ENCODE data around the gene ENOPH1.

ENOPH1 gene

GRCh38 chr4:82428526-82428968 is 1.8 kb upstream of the ENOPH1 start:
- no peak for DNase-seq (ENCODE audit: low read depth in 2 of 2)

GRCh38 chr4:82428969-82429727 is 1.2 kb upstream of the ENOPH1 start:
- DNase-seq (ENCODE audit: low read depth in 2 of 2): peak; percentile 83 to 93

DNA sequence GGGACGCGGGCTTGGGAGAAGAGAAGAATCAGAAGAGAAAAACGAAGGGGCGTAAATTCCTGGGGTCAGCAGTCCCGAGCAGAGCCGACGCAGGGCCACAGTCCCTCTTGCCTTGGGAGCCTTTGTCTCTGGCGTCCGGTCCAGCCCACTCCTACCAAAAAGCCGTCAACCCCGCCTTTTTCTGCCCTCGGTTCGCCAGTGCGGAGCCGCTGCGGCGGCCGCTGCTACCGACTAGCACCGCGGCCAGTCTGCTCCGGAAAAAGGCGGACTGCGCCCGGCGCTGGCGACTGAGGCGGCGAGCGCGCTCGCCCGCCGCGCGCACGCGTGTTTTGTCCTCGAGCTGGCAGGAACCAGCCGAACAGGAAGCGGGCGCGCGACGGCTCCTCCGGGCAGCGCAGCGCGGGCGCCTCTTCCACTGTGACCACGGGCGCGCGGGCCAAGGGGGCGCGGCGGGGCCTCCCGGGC is 630 bp upstream of the ENOPH1 start:
- no peak for DNase-seq (ENCODE audit: low read depth in 2 of 2)

GRCh38 chr4:82430964-82431745 is 765 bp downstream of the ENOPH1 start:
- DNase-seq (ENCODE audit: low read depth in 2 of 2): peak in 1 of 2 donors; percentile 13

GRCh38 chr4:82431831-82432230 is 1.4 kb downstream of the ENOPH1 start:
- no peak for DNase-seq (ENCODE audit: low read depth in 2 of 2)

- DNase-seq (ENCODE audit: low read depth in 2 of 2): no peak
Measured at GRCh38 chr4:82432596-82432995, 2.2 kb downstream of the ENOPH1 start.

DNA sequence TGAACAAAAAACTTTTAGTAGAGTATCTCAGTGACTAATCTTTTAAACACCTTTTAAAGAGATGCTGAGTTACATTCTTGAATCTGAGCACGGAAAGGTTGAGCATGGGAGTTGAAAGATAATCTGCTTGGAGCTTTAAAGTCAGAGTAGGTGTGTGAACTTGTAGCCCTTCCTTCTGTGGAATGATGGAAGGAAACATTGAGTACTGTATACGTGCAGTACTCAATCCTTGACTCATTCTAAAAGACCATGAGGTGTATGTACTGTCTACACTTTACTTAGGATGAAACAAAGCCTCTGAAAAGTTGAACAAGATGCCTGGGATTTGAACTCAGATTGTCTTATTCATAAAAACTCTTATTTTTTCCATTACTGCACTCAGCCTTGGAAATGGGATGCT is 3.4 kb downstream of the ENOPH1 start:
- no peak for DNase-seq (ENCODE audit: low read depth in 2 of 2)

- DNase-seq (ENCODE audit: low read depth in 2 of 2): no peak
Measured at GRCh38 chr4:82434949-82435348, 4.6 kb downstream of the ENOPH1 start.

DNA sequence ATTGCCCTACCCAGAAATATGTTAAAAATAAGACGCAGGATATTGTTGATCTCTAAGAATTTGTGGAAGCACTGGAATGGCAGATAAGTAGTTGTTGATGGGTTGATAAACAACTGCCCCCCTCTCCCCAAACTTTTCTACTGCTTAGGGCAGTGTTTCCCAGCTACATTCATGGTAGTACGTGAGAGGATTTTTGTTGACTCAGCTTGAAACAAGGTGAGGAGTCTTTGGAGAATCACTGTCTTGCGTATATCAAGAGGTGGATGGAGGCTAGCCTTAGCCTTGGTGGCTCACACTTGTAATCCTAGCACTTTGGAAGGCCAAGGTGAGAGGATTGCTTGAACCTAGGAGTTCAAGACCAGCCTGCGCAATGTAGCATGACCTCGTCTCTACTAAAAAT is 5.7 kb downstream of the ENOPH1 start:
- DNase-seq (ENCODE audit: low read depth in 2 of 2): no peak

GRCh38 chr4:82436780-82437179 is 6.4 kb downstream of the ENOPH1 start:
- DNase-seq (ENCODE audit: low read depth in 2 of 2): no peak

DNA sequence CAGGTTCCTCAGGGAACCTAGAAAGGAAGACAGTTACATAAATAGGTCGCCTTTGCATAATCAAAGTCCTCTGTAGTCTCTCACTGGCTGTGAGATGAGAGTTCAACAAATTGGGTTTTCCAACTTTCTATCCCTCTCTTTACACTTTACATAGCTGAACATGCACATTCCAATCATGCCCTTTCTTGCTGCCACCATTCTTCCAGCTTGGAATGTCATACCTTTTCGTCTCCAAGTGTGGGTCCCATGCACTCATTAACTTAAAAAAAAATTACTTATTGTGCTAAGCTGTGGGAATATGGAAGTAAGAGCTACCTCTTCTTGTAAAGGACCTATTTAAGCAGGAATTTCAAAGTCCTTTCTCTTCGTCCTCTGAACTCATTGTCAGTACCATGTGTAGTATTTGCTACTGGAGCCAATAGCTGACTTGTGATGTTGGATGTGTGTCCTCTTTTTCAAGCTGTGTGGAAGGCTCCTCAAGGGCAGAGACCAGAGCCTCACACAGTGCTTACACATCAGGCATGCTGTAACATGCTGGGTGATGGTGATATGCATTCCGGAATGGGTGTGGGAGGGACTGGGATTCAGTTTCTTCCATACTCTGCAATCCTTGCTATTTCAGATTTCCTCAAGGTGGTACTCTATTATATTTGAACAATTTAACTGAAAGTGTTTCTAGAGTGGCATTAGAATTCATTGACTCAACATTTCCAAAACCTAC is 7.1 kb downstream of the ENOPH1 start:
- DNase-seq (ENCODE audit: low read depth in 2 of 2): no peak

DNA sequence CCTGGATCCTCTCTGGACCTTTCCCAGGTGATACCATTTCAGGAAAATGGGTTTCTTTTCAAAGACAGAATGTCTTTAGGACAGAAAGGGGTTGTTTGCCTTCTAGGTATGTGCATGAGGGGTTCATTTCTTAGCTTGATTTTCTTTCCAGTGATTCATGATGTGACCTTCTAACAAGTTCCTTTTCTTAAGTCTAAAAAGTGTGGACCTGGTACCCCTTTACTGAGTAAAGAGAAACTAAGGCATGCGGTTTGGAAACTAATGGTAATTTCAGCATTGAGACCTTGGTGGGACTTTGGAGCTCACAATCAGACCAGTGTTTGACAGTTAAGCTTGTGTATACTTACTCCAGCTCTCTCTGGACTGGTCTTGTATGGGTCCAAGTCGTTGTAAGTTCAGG is 8.7 kb downstream of the ENOPH1 start:
- DNase-seq (ENCODE audit: low read depth in 2 of 2): no peak

DNA sequence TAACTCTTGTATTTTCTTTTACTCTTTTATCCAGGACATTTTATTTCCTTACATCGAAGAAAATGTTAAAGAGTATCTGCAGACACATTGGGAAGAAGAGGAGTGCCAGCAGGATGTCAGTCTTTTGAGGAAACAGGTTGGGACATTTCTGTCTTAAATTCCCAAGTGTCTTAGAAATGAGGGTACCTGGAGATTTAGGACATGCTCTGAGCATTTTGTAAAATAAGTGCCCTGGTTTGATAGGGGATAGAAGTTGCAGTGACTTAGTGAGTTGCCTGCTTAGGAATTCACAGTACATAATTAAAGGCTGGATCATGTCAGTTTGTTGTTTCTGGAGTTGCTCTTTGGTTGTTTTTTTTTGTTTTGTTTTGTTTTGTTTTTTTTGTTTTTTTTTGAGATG is 17.5 kb downstream of the ENOPH1 start:
- DNase-seq (ENCODE audit: low read depth in 2 of 2): no peak

DNA sequence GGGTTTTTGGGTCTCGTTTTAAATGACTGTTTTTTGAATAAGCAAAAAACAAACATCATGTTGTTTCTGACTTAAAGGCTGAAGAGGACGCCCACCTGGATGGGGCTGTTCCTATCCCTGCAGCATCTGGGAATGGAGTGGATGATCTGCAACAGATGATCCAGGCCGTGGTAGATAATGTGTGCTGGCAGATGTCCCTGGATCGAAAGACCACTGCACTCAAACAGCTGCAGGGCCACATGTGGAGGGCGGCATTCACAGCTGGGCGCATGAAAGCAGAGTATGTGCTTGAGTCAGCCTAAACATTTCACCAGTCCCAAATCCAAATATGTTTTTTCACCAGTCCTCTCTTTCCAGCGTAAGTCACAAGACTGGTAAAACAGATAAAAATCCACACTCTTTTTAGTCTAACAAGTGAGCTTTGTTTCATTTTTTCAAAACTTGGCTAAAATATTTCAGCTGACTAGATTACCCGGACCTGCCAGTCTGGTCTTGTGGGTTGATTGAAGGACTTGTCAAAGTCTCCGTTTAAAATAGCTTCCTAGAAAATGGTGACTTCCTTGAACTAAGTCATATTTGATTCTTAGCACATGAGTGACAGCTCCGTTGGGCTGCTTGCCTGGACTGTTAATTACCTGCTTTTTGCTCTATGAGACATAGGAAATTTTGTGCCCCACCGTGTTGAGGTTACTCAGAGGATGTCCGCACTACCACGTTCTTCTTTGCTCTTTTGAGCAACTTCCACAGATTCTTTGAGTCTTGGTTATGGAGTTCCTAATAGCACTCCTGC is 20.8 kb downstream of the ENOPH1 start:
- no peak for DNase-seq (ENCODE audit: low read depth in 2 of 2)

DNA sequence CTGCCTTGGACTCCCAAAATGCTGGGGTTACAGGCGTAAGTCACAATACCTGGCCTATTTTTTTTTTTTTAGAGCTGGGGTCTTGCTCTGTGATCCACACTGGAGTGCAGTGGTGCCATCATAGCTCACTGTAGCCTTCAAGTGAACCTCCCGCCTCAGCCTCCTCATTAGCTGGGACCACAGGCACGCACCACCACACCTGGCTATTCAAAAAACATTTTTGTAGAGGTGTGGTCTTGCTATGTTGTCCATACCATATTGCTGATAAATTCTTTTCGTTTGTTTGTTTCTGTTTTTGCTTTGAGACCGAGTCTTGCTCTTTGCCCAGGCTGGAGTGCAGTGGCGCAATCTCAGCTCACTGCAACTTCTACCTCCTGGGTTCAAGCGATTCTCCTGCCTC is 21.6 kb downstream of the ENOPH1 start:
- DNase-seq (ENCODE audit: low read depth in 2 of 2): no peak

DNA sequence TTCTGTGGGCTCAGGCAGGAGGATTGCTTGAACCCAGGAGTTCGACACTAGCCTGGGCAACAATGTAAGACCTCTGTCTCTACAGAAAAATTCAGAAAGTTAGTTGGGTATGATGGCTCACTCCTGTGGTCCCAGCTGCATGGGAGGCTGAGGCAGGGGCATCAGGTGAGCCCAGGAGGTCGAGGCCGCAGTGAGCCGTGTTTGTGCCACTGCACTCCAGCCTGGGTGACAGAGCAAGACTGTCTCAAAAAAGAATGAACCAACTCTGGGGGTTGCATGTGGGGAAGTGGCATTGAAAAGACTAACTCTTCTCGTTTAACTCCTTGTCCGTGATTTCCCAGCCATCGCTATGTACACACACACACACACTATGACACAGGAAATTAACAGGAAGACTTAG is 26.9 kb downstream of the ENOPH1 start:
- DNase-seq (ENCODE audit: low read depth in 2 of 2): no peak

DNA sequence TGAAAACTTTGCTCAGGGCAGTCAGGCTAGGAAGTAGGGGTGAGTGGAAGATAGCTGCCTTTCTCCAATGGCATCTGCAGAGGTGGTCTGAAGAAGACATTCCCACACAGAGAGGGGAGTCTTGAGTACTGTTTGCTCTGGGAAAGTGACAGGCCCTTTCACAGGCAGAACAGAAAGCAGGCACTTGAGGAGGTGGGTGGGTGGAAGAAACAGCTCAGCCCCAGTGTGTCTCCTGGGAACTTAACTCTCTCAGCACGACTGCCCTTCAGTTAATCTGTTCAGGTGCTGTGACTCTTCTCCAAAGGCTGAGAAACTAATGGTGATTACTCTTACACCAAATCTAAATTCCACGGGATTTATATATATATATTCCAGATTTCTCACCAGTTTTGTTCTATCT is 28.3 kb downstream of the ENOPH1 start:
- no peak for DNase-seq (ENCODE audit: low read depth in 2 of 2)

DNA sequence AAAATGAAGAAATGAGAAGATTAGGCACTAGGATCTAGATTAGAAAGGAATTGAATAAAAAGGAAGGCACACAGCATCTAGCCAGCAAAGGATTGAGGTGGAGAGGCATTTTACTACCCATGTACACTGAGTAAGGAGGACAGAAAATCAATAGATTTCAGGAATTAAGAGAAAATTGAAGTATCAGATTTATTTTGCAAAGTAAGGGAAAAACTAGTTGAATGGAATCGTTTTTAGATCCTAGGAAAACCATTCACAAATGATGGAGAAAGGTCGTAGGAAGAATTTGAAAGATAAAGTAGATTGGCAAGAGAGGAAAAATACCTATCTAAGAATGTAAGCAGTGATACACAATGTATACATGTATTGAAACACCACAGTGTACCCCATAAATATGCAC is 31.3 kb downstream of the ENOPH1 start:
- DNase-seq (ENCODE audit: low read depth in 2 of 2): no peak

GRCh38 chr4:82462415-82462831 is 32.0 kb downstream of the ENOPH1 start:
- DNase-seq (ENCODE audit: low read depth in 2 of 2): peak; percentile 78 to 80

DNA sequence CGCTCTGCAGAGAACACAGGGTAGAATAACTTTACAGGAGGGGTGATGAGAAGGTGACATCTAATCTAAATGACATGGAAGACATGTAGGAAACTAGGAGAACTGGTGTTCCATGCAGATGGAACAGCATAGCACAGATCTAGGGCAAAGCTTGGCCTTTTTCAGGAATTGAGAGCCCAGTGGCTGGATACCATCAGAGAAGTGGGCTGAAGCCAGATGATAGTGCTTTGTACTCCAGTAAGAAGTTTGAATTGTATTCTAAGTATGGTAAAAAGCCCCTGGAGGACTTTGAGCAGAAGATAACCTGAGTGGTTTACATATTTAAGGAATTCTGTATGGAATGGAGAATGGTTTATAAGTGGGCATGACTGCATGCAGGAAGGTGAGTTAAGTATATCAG is 32.8 kb downstream of the ENOPH1 start:
- no peak for DNase-seq (ENCODE audit: low read depth in 2 of 2)

- DNase-seq (ENCODE audit: low read depth in 2 of 2): no peak
Measured at GRCh38 chr4:82467471-82467870, 37.1 kb downstream of the ENOPH1 start.
